Measurements from ENCODE around the gene ZNF432. TPM values are rescaled to one million over a fixed set of nuclear protein-coding genes. Genes with fewer than 3 reads are reported as not detected.

ZNF432 gene
- total and polyA plus RNA-seq, 2 of the 13 experiments (the other 11 are each of a cell fraction or from before 2014, with no cell fraction given) = 4.1 to 8.7 TPM

Other genes starting within 250 kb of the ZNF432 start
- 3.2 and 5.7 TPM in 2 replicates for gene ZNF577, start 160.9 kb downstream of the ZNF432 start, total RNA-seq (2016; rRNA removed; fragmentation: Illumina TruSeq; extraction: Trizol)
- gene ZNF577, start 160.9 kb downstream of the ZNF432 start, polyA plus RNA-seq (2011; rRNA removed) = 7.1 and 7.6 TPM in 2 replicates
- 13.4 and 13.9 TPM in 2 replicates for gene ZNF649, start 143.8 kb downstream of the ZNF432 start, total RNA-seq (2016; rRNA removed; fragmentation: Illumina TruSeq; extraction: Trizol)
- gene ZNF649, start 143.8 kb downstream of the ZNF432 start, polyA plus RNA-seq (2011; rRNA removed) = 2.6 and 3.0 TPM in 2 replicates
- 8.3 and 9.6 TPM in 2 replicates for gene ZNF613, start 121.4 kb downstream of the ZNF432 start, total RNA-seq (2016; rRNA removed; fragmentation: Illumina TruSeq; extraction: Trizol)
- gene ZNF613, start 121.4 kb downstream of the ZNF432 start, polyA plus RNA-seq (2011; rRNA removed) = 3.6 and 3.7 TPM in 2 replicates
- gene ZNF350, start 62.0 kb downstream of the ZNF432 start, total RNA-seq (2016; rRNA removed; fragmentation: Illumina TruSeq; extraction: Trizol) = 6.9 and 10.0 TPM in 2 replicates
- gene ZNF350, start 62.0 kb downstream of the ZNF432 start, polyA plus RNA-seq (2011; rRNA removed) = 3.0 and 3.7 TPM in 2 replicates
- gene ZNF615, start 40.6 kb downstream of the ZNF432 start, total RNA-seq (2016; rRNA removed; fragmentation: Illumina TruSeq; extraction: Trizol) = 7.8 and 13.9 TPM in 2 replicates
- 5.1 and 5.2 TPM in 2 replicates for gene ZNF615, start 40.6 kb downstream of the ZNF432 start, polyA plus RNA-seq (2011; rRNA removed)
- gene ZNF614, start 20.5 kb downstream of the ZNF432 start, total RNA-seq (2016; rRNA removed; fragmentation: Illumina TruSeq; extraction: Trizol) = 22.8 and 38.2 TPM in 2 replicates
- 10.0 and 13.0 TPM in 2 replicates for gene ZNF614, start 20.5 kb downstream of the ZNF432 start, polyA plus RNA-seq (2011; rRNA removed)
- gene ZNF841, start 46.9 kb upstream of the ZNF432 start, total RNA-seq (2016; rRNA removed; fragmentation: Illumina TruSeq; extraction: Trizol) = 14.2 and 15.9 TPM in 2 replicates
- 6.2 and 6.7 TPM in 2 replicates for gene ZNF841, start 46.9 kb upstream of the ZNF432 start, polyA plus RNA-seq (2011; rRNA removed)
- 10.4 and 19.8 TPM in 2 replicates for gene ZNF616, start 91.1 kb upstream of the ZNF432 start, total RNA-seq (2016; rRNA removed; fragmentation: Illumina TruSeq; extraction: Trizol)
- 2.2 and 3.2 TPM in 2 replicates for gene ZNF616, start 91.1 kb upstream of the ZNF432 start, polyA plus RNA-seq (2011; rRNA removed)
- gene ZNF836, start 122.8 kb upstream of the ZNF432 start, total RNA-seq (2016; rRNA removed; fragmentation: Illumina TruSeq; extraction: Trizol) = 5.3 and 5.8 TPM in 2 replicates
- 1.6 and 1.7 TPM in 2 replicates for gene ZNF836, start 122.8 kb upstream of the ZNF432 start, polyA plus RNA-seq (2011; rRNA removed)
- 130 and 141 TPM in 2 replicates for gene PPP2R1A, start 141.2 kb upstream of the ZNF432 start, total RNA-seq (2016; rRNA removed; fragmentation: Illumina TruSeq; extraction: Trizol)
- gene PPP2R1A, start 141.2 kb upstream of the ZNF432 start, polyA plus RNA-seq (2011; rRNA removed) = 86.7 and 106 TPM in 2 replicates
- gene ZNF766, start 220.7 kb upstream of the ZNF432 start, total RNA-seq (2016; rRNA removed; fragmentation: Illumina TruSeq; extraction: Trizol) = 10.3 and 15.8 TPM in 2 replicates
- gene ZNF766, start 220.7 kb upstream of the ZNF432 start, polyA plus RNA-seq (2011; rRNA removed) = 4.2 and 5.2 TPM in 2 replicates
- gene ZNF480, start 248.3 kb upstream of the ZNF432 start, total RNA-seq (2016; rRNA removed; fragmentation: Illumina TruSeq; extraction: Trizol) = 9.6 and 22.2 TPM in 2 replicates
- gene ZNF480, start 248.3 kb upstream of the ZNF432 start, polyA plus RNA-seq (2011; rRNA removed) = 2.1 and 3.0 TPM in 2 replicates